ENCODE measurements around the gene GALNT18.

DNA sequence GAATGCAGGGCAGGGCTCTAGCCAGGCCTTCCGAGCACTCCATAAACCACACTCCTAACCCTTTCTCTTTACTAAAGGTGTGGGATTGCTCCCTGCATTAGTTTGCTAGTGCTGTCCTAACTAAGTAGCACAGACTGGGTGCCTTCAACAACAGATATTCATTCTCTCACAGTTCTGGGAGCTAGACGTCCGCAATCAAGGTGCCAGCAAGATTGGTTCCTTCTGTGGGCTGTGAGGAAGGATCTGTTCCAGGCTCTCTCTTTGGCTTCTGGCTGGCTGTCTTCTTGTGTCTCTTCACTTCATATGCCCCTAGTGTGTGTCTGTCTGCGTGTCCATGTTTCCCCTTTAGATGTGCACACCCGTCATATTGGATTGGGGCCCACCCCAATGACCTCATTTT is 59.8 kb downstream of the GALNT18 start:
- TF ChIP-seq EZH2phosphoT487 (IDR thresholded peaks at IDR 0.05; ENCODE audit: low read length), result no peak
- no peak for TF ChIP-seq CTCF (IDR thresholded peaks at IDR 0.05; ENCODE audit: low read length)
